ENCODE measurements around the gene CTSO. TPM values are rescaled to one million over a fixed set of nuclear protein-coding genes. Genes with fewer than 3 reads are reported as not detected.

Gene CTSO
- total RNA-seq, 4 donors from 2014 or later, result 16.0 to 23.5 (median 20.5) TPM

DNA sequence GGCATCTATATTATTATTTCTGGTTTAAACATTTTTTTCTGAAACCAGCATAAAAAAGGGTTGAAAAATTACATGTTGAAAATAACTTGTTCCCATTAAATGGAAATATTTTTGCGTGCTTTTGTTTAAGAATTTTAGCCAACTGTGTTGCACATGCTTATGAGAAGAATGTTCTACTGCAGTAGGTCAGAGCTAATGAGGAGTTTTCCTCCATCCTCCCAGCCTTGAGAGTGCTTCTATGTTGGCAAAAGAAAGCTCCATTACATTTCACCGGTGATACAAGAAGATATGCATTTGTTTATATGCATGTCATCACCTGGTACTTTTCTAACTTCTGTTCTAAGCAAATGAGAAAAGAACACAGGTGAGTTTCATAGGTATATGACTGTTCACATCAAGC is 63.7 kb downstream of the CTSO start:
- TF ChIP-seq, protein P1, sequence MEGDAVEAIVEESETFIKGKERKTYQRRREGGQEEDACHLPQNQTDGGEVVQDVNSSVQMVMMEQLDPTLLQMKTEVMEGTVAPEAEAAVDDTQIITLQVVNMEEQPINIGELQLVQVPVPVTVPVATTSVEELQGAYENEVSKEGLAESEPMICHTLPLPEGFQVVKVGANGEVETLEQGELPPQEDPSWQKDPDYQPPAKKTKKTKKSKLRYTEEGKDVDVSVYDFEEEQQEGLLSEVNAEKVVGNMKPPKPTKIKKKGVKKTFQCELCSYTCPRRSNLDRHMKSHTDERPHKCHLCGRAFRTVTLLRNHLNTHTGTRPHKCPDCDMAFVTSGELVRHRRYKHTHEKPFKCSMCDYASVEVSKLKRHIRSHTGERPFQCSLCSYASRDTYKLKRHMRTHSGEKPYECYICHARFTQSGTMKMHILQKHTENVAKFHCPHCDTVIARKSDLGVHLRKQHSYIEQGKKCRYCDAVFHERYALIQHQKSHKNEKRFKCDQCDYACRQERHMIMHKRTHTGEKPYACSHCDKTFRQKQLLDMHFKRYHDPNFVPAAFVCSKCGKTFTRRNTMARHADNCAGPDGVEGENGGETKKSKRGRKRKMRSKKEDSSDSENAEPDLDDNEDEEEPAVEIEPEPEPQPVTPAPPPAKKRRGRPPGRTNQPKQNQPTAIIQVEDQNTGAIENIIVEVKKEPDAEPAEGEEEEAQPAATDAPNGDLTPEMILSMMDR (IDR thresholded peaks at IDR 0.05; ENCODE audit: low read depth), result no peak

DNA sequence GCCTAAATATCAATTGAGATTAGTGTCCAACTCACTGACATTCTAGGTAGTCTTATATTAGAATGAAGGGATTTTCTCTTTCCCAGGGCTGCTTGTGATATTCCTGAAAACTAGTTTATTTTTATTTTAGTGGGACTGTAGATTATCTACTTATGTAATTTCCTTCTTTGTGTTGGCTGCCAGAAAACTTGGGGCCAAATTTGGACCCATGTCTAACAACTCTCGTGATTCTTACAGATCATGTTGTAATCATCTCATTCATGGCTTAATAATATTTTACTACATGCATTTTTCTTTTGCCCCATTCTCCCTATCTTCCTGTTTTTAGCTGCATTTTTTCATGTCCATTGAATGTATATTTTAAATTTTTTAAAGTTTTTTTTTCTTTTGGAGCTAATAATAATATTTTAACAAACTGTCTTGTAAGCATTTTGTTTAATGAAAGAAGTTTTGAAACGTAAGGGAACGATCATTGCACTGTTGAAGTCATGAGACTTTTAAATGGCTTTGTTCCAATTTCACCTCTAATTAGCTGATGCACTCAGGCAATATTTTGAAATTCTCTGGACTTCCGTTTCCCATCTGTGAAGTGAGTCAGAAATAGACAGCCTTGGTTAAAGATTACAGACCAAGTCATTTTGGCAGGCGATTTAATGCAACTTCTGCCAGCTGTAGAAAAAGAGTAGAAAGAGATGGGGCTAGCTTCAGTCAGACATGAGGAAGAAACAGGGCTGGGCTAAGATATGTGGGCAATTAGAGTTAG is 64.5 kb downstream of the CTSO start:
- TF ChIP-seq, protein P1 (IDR thresholded peaks at IDR 0.05; ENCODE audit: low read depth), result no peak

GRCh38 chr4:155887847-155888570 is 65.7 kb downstream of the CTSO start:
- TF ChIP-seq, protein P1 (IDR thresholded peaks at IDR 0.05; ENCODE audit: low read depth), result no peak

GRCh38 chr4:155887045-155887444 is 66.6 kb downstream of the CTSO start:
- TF ChIP-seq, protein P1 (IDR thresholded peaks at IDR 0.05; ENCODE audit: low read depth), result no peak

GRCh38 chr4:155885666-155886065 is 68.0 kb downstream of the CTSO start:
- TF ChIP-seq, protein P1 (IDR thresholded peaks at IDR 0.05; ENCODE audit: low read depth), result no peak

DNA sequence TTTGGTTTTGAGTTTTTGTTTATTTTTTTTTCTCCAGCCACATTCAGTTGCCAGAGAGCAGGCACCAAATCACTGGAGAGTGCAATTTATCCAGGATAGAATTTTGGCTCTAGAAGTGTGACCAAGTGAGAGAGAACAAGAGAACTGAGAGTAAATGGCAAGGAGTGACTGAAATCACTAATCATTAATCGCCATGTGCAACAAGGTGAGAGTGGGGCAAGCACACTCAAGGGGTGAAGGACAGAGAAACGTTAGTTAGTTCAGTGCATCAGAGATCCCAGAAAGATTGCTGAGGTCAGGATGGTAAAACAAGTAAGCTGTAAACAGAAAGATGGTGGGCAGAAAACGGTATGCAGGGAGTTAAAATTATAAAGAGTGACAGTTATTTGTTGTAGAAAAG is 69.8 kb downstream of the CTSO start:
- TF ChIP-seq, protein P1 (IDR thresholded peaks at IDR 0.05; ENCODE audit: low read depth), result no peak

DNA sequence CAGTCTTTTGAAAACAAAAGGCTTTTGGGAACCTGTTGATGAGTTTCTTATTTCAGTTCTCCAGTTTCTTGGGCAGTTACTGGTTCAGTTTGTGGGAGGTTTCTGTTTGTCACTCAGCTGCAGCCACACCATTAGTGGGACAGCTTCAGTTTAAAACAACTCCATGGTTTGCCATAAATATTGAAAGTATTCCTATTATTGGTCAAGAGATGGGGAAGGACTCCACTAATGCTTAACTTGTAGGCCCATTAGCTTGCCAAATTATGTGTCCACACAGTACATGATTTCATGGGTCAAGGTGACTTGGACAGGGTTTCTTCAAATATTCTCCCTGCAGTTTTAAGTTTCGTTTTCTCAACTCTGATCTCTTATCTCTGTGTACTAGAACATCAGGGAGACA is 72.1 kb downstream of the CTSO start:
- TF ChIP-seq, protein P1 (IDR thresholded peaks at IDR 0.05; ENCODE audit: low read depth), result no peak
